Hippocampal formation (tissue), 2 donors: Measurements from ENCODE around the gene CAMP.
"Not testable (repeated sequence)": the region's sequence is repeated elsewhere in the genome, so short reads cannot be mapped to it uniquely, and the experiment has no call there.

Source experiments
- DNase-seq, 2 donors: peaks; one replicate each; lab custom pipeline; 2025; lab: John Stamatoyannopoulos, UW

The CAMP gene

GRCh38 chr3:48222616-48223513 lies at the start of gene CAMP:
Gene CAMP (plus strand): TSS chr3:48223495. CDS start chr3:48223512, 17 bp downstream.
- DNase-seq = peak in 1 of 2 donors; percentile 7

GRCh38 chr3:48178072-48178471 lies 45.2 kb upstream of the CAMP start:
- DNase-seq = no peak

GRCh38 chr3:48180021-48180420 lies 43.3 kb upstream of the CAMP start:
- DNase-seq = no peak

GRCh38 chr3:48180531-48181253 lies 42.6 kb upstream of the CAMP start:
- no peak for DNase-seq

- no peak for DNase-seq
Observed at GRCh38 chr3:48184299-48184698, 39.0 kb upstream of the CAMP start.

GRCh38 chr3:48185129-48185528 lies 38.2 kb upstream of the CAMP start:
- DNase-seq = no peak

- no peak for DNase-seq
Observed at GRCh38 chr3:48186631-48187300, 36.5 kb upstream of the CAMP start.

GRCh38 chr3:48187301-48187578 lies 36.1 kb upstream of the CAMP start:
- DNase-seq = no peak

- DNase-seq = no peak
Observed at GRCh38 chr3:48187579-48188265, 35.6 kb upstream of the CAMP start.

- DNase-seq = peak; percentile 95 to 99
Observed at GRCh38 chr3:48188266-48189201, 34.8 kb upstream of the CAMP start, which contains the start of gene CDC25A. Gene CDC25A (minus strand): TSS chr3:48188417. CDS start chr3:48187947, 470 bp downstream.

GRCh38 chr3:48189321-48189720 lies 34.0 kb upstream of the CAMP start:
- DNase-seq = no peak

- no peak for DNase-seq
Observed at GRCh38 chr3:48190911-48191310, 32.4 kb upstream of the CAMP start.

- DNase-seq = peak; percentile 11 to 33
Observed at GRCh38 chr3:48194446-48195071, 28.7 kb upstream of the CAMP start.

GRCh38 chr3:48196611-48197010 lies 26.7 kb upstream of the CAMP start:
- no peak for DNase-seq

GRCh38 chr3:48199117-48199516 lies 24.2 kb upstream of the CAMP start:
- no peak for DNase-seq

- no peak for DNase-seq
Observed at GRCh38 chr3:48202632-48203031, 20.7 kb upstream of the CAMP start.

- DNase-seq = no peak
Observed at GRCh38 chr3:48208076-48208475, 15.2 kb upstream of the CAMP start.

GRCh38 chr3:48209445-48209844 lies 13.8 kb upstream of the CAMP start:
- no peak for DNase-seq

- DNase-seq = not testable (repeated sequence)
Observed at GRCh38 chr3:48210534-48210933, 12.8 kb upstream of the CAMP start.

GRCh38 chr3:48211776-48212175 lies 11.5 kb upstream of the CAMP start:
- not testable (repeated sequence) for DNase-seq
